GM21381 (cell line): ENCODE results near the gene DIP2C.
"Not testable (repeated sequence)": the region's sequence is repeated elsewhere in the genome, so short reads cannot be mapped to it uniquely, and the experiment has no call there.

Experiments used
- ATAC-seq: cut with Tn5 transposase; IDR thresholded peaks from one replicate; pipeline ENCODE4 v1.9.1; 2021; ENCODE audit warnings: mild to moderate bottlenecking, moderate library complexity; ENCODE audit not compliant: unreplicated experiment

Gene DIP2C

DNA sequence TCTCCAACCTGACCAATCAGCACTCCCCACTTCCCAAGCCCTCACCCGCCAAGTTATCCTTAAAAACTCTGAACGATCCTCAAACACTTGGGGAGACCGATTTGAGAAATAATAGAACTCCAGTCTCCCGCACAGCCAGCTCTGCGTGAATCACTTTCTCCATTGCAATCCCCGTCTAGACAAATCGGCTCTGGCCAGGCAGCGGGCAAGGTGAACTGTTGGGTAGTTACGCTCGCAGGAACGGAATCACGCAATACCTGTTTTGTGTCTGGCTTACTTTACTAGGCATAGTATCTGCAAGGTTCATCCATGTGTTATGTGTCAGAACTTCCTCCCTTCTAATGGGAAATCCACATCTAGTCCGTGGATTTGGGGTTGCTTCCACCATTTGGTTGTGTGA lies 282.5 kb downstream of the DIP2C start:
- ATAC-seq = no peak

DNA sequence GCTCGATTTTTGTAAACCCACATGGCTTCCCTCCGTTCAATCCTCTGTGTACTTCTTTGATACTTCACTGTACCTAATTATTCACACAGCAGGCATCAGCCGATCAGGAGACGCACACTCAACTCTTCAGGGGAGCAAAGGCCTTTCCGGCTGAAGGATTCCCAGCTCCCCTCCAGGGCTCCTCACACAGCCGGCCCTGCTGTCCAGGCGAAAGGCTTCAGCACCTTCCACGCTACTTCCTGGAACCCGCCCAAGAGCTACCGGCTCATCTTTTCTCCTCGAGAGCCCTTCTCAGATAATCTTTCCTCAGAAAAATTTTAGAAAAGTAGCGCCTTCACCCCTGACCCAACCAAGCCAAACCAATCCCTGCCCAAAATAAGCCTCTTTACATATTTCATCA lies 283.8 kb downstream of the DIP2C start:
- ATAC-seq = no peak

DNA sequence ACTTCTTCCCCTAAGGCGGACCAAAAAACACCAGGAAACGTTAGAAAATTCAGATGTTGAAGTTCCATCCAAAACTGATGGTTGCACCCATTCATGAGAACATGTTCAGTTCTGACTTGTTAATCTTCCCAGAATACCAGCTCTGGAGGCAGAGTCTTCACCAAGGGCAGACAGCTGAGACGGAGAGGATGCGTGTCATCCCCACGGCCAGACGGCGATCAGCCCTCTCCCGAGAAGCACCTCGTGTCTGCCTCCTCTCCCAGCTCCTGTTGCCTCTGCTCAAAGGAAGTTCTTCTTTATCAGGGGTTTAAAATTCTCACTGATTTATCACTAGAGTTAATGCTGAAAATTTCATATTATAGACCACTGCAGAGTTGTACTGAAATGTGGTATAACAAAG lies 284.5 kb downstream of the DIP2C start:
- ATAC-seq = no peak

DNA sequence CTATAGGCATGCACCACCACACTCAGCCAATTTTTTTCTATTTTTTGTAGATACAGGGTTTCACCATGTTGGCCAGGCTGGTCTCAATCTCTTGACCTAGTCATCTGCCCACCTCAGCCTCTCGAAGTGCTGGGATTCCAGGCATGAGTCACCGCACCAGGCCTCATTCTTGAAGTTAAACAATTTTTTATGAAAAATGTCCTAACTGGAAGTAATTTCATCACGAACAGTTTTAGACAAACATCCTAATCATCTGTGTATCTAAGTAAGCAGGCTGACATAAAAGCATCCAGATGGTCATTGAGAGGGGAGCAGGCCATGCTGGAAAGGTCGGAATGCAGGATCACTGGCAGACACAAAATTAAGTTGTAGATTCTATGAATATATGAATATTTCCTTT lies 285.1 kb downstream of the DIP2C start:
- no peak for ATAC-seq

DNA sequence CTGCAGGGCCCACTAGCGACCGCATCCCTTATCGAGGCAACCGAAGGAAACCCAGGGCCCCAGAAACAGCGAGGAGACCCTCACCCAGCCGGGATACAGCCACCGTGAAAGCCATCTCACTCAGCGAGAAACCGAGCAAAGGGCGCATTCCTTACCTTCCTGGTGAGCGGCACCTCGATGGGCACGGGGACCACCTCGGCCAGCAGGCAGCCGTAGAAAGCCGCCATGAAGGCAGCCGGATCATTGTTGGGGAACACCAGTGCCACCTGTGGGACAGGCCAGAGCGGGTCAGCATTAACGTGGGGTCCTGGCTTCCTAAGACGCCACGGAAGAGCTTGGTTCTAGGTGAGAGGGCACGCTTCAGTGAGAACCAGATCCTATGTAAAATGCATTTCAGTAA lies 290.5 kb downstream of the DIP2C start:
- ATAC-seq = no peak

DNA sequence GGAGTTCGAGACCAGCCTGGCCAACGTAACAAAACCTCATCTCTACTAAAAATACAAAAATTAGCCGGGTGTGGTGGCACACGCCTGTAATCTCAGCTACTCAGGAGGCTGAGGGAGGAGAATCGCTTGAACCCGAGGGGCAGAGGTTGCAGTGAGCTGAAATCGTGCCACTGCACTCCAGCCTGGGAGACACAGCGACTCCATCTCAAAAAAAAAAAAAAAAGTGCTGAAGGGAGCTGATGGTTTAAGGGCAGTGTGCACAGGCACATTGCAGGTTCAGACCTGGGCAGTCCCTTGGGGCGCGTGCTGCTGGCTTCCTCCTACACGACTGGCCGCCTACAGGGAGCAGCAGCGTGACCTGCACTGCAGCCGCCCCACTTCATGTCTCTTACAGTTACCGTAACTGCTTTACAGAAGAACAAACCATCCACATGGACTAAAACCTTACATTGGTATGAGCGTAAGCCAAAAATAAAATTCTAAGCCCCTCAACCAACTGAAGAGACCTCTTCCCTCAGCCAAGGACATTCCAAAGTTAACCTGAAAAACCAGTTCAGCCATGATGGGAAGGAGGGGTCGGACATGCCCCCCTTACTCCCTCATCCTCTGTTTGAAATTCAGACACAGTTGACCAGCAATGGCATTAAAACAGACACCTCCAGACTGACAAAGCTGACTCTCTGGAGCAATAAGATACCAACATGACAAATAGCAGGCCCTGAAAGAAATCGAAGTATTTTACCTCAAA lies 292.0 kb downstream of the DIP2C start:
- ATAC-seq = no peak

DNA sequence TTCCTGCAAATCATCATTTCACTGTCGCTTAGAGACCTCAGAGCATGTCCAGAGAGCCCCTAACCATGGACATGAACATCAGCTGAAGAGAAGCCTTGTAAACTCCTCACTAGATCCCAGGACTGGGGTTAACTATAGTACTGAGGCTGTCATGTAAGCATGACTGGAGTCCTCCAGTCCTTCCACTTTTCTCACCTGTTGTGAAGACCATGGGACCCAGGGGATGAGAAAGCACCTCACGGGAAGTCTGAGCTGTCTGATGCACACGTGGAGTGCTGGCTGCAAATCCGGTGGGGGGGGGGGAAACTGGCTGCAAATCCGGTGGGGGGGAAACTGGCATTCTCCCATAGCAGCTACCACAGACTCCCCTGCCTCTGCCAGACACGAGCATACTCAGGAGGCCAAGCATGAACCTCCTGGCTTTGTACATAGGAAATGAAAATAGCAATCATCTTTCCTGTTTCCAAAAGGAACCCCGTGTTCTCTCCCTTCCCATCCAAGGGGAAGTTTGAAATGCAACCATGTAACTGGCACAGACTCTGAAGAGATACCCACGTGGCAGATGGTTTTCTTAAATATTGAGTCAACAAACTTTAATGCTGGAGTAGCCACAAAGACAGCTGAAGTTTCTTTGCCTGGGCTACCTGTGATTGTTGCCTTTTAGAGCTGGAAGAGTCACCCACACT lies 292.8 kb downstream of the DIP2C start:
- no peak for ATAC-seq

DNA sequence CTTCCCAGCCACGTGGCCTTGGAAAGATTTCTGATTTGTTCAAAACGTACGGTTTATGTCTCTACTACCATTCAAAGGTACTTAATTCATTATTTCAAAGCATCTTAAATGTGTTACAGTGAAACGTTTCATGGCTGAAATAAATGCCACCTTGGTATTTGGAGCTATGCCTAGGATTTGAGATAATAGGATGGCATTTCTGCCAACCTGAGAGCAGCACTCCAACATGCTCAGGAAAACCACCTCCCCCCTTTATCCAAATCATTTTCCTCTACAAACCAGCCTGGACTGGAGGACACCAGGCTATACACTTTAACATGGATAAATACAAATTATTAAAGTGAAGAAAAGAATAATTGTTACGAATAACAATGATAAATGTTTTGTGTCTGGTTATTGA lies 293.4 kb downstream of the DIP2C start:
- ATAC-seq = no peak

DNA sequence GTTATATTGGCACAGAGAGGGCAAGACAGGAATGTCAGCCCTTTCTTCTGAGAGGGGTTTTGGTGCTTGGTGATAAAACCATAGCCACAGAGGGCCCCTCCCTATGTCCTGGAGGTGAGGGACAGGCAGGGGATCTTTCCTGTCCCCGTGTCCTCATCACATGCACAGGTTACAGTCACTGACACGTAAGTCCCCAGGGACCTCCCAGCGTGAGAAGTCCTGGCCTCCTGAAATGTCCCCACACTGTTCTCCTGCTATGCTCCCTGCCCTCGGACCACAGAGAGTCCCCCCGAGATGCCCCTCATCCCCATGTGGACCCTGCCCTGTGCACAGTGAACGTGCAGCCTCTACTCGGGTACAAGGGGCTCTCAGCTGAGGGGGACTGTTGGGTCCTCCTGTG lies 293.8 kb downstream of the DIP2C start:
- ATAC-seq = no peak

DNA sequence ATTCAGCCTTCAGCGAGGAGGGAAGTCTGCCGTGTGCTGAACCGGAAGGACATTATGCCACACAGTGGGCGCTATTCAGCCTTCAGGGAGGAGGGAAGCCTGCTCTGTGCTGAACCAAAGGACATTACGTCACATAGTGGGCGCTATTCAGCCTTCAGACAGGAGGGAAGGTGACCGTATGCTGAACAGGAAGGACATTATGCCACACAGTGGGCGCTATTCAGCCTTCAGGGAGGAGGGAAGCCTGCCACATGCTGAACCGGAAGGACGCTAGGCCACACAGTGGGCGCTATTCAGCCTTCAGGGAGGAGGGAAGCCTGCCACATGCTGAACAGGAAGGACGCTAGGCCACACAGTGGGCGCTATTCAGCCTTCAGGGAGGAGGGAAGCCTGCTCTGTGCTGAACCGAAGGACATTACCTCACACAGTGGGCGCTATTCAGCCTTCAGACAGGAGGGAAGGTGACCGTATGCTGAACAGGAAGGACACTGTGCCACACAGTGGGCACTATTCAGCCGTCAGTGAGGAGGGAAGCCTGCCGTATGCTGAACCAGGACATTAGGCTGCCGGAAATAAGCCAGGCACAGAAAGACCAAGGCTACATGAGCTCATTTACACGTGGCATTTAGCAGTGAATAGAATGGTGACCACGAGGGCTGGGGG lies 294.9 kb downstream of the DIP2C start:
- ATAC-seq = not testable (repeated sequence)

DNA sequence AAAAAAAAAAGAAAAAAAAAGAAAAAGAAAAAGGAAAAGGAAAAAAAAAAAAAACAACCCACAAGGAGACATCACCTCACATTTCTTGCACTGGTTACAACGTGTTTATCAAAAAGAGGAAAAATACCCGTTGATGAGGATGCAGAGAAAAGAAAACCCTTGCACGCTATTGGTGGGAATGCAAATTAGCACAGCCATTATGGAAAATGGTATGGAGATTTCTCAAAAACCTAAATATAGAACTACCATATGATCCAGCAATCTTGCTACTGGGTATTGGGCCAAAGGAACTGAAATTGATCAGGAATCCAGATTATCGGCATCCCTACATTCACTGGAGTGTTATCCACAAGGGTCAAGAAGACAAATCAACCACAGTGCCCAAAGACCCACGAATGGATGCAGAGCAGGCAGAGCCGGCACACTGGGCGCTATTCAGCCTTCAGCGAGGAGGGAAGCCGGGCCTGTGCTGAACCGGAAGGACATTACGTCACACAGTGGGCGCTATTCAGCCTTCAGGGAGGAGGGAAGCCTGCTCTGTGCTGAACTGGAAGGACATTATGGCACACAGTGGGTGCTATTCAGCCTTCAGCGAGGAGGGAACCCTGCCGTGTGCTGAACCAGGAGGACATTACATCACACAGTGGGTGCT lies 295.6 kb downstream of the DIP2C start:
- no peak for ATAC-seq

DNA sequence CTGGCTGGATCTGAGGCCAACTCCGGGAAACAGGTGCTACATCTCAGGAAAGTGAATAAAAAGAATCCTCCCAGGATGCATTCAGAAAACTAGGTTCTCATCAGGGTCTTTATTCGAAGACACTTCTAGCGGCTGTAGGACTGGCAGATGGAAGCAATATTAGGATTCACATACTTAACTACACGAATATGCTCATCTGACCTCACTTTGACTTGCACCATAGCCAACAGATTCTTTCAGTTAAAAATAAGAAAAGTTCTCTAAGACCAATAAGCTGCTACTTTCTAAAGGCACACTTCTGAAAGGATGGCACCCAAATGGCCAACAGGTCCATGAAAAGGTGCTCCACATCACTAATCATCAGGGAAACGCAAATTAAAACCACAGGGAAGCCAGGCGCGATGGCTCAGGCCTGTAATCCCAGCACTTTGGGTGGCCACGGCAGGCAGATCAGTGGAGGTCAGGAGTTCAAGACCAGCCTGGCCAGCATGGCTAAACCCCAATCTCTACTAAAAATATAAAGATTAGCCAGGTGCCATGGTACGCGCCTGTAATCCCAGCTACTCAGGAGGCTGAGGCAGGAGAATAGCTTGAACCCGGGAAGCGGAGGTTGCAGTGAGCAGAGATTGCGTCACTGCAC lies 296.2 kb downstream of the DIP2C start:
- ATAC-seq = no peak

DNA sequence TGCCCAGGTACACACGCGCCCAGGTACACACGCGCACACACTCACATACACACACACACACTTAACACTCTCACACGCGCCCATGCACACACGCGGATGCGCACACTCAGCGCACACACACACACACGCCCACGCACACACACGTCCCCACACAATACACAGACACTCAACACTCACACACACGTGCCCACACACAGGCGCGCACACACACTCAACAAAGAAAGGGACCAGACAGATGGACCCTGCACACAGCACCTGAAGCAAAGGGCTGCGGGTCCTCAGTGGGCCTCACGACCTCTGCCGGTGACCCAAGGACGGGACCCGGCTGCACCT lies 296.8 kb downstream of the DIP2C start:
- no peak for ATAC-seq

DNA sequence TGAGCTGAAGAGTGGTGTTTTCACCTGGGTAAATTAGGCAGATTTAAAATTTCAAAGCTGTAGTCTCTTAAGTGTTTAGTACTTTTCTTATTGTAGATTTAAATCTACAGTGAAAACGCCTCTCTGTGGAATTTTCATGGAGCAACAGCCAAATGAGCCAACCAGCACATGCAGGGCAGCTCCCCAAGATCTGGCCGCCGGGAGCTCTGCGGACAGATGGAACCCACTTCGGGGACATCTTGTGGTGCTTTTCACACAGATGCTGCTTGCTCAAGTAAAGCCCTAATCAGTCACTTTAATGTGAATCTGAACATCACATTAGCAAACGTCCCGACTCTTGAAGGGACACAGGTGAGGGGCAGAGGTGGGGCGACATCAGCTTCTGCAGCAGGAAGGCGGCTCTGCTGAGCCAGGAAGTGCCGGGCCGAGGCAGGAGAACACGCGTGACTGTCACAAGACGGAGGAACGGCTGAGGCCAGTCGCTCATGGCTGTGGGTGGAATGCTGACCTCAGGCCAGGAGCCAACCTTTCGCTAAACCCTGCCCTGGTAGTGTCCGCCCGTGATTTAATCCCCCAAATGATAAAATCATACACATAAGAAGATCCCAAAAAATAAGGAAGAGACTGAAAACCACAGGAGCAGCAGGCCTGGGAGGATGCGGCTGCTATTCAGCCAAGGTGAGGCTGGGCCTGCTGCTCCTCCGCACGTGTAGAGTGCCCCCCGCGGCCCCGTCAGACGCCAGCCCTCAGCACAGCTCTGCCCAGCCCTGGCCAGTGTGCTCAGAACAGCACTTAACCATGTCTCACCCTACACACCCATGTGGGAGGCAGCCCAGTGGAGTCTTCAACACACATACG lies 297.4 kb downstream of the DIP2C start:
- ATAC-seq = no peak

DNA sequence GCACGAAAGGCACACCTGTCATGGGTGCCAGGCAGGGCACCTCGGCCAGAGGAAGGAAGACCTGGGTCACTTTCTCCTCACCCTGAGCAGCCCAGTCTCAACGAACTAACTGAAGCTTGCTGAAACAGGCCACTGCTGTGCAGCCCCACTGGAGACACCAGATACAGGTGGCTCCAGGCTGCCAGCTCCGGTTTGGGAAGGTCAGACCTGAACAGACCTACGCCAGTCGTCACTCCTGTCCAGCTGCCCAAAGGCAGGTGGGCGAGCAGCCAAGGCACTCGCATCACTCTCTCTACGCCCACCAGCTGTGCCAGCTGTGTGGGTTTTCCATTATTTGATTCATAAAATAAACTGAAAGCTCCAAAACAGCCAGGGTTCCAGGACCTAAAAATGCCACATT lies 298.2 kb downstream of the DIP2C start:
- no peak for ATAC-seq

DNA sequence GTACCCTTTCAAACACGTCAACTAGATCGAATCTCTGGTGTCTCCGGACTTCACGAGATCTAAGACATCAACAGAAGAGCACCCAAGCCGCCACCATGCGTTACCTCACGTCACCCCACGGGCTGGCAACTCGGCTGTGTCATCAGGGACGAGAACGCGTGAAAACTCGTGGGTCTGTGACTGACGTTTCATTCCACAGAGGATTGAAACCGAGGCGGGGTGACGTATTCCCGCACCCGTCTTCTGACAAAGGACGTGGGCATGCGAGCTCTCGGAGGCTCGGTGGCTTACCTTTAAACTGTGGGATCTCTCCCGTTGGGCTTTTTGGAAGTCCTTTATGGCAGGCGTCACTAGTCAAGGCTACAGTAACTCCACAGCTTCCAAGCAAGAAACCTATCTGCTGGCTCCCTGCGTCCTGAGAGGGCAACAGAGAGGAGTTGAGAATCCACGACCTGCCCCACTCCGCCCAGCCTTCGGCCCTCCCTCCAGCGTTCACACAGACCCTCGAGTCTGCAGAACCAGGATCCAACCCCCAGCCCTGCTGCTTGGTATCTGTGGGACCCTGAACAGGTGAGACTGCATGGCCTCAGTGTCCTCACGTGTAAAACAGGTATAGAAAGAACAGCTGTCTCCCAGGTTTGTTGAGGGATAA lies 298.9 kb downstream of the DIP2C start:
- no peak for ATAC-seq

DNA sequence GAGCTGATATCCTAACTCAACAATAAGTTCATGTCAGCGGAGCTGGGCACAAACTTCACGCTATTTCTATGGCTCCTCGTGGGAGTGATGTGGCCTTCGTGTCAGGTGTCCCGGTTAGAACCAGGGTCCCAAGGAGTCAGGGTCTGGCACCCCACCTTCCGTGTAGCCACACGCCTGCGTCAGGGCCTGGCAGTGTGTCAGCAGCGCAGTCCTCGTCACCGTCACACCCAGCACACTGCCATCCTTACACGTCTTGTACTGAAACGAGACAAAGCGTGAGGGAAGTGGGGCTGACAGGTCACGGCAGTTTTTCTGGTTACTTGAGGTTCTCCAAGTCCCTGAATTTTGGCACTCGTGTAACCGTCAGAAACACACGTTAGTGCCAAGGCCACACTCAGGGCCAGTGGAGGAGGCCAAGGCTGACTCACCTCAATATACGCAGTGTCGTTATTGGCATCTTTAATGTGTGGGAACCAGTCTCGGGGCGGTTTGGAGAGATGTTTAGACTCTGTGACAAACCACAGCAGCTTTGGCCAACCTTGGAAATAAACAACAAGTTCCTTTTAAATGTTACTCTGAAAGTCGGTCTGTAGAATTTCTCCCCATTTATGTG lies 299.5 kb downstream of the DIP2C start:
- no peak for ATAC-seq

DNA sequence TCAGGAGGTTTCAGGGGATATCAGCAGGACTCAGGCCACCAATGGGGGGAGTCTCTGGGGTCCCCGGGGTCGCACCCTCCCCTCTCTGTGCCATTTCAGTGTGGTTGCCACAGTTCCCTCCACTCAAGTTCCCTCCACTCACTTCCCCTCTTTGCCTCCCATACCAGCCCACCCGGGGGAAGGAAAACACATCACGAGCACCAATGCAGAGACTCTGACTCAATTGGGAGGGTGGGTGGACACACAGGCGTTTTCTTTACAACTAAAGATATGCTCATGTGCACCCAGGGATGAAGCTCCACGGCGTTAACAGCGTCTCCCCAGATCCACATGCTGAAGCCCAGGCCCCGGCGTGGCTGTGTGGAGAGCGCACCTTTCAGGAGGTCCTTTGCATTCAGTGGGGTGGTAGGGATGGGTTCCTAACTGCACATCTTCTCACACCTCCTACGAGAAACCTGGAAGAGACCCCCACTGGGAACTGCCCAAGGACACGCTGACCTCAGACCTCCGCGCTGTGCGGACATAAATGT lies 300.1 kb downstream of the DIP2C start:
- ATAC-seq = no peak

DNA sequence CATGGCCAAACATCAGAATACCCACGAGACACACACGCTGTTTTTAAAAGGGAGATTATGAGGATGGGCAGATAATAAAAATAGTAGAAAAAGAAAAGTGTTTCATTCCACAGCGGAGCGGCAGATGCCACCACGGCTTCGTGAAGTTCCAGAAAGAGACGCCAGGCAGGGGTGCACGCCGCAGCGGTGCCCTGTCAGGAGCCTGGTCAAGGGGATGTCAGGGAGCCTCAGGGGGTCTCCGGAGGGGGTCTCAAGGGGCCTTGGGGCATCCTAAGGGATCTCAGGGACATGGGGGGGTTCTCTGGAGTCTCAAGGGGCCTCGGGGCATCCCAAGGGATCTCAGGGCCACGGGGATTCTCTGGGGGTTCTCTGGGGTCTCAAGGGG lies 300.8 kb downstream of the DIP2C start:
- ATAC-seq = no peak
